VCaP (cell line): ENCODE measurements around the gene GJB3.
"Not testable (repeated sequence)": the region's sequence is repeated elsewhere in the genome, so short reads cannot be mapped to it uniquely, and the experiment has no call there.

Source experiments
- H3K27ac ChIP-seq: fragments of 450-650 bp; 2 replicates; pipeline ENCODE4 v1.5.1; 2017
- TF ChIP-seq, protein P1 (sequence below): fragments of 450-650 bp; conservative IDR thresholded peaks from 2 replicates; pipeline ENCODE4 v1.5.1; 2017; ENCODE audit warnings: mild to moderate bottlenecking, moderate library complexity

Gene GJB3

DNA sequence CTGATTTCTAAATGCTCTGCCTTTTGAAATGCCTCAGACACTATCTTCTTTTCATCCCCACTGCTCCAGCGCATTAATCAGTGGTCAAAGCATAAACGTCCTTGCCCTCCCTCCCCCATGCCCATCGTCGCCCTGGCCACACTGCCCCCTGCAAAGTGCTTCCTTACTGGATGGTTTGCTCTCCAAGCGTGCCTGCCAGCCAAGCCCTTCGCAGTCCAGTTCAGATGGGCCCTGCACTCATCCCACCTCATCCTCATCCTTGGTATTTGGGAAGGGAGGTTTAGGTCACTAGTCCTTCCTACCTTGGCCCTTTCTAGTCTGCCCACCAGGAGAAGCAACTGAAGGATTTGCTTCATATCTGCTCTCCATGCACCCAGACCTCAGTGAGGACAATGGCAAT, 14.9 kb downstream of the GJB3 start:
- H3K27ac ChIP-seq = no peak overlapping the region
- TF ChIP-seq, protein P1, sequence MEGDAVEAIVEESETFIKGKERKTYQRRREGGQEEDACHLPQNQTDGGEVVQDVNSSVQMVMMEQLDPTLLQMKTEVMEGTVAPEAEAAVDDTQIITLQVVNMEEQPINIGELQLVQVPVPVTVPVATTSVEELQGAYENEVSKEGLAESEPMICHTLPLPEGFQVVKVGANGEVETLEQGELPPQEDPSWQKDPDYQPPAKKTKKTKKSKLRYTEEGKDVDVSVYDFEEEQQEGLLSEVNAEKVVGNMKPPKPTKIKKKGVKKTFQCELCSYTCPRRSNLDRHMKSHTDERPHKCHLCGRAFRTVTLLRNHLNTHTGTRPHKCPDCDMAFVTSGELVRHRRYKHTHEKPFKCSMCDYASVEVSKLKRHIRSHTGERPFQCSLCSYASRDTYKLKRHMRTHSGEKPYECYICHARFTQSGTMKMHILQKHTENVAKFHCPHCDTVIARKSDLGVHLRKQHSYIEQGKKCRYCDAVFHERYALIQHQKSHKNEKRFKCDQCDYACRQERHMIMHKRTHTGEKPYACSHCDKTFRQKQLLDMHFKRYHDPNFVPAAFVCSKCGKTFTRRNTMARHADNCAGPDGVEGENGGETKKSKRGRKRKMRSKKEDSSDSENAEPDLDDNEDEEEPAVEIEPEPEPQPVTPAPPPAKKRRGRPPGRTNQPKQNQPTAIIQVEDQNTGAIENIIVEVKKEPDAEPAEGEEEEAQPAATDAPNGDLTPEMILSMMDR = no peak

DNA sequence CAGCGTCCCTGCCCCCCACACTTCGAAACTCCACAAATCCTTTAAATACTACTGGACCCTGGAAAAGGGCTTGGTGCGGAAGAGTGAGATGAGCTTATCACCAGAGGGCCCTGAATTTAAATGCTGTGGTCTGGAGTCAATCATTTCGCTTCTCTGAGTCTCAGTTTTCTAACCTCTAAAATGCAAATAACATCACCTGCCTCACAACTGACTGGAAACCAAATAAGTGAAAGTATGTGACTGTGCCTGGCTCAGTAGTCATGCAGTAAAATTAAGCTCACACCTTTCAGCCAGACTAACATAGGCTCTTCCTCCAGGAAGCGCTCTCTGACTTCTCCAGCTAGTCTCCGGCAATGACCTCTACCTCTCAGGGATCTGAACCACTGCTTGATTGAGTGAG, 16.0 kb downstream of the GJB3 start:
- TF ChIP-seq, protein P1 = no peak
- no peak overlapping the region for H3K27ac ChIP-seq

DNA sequence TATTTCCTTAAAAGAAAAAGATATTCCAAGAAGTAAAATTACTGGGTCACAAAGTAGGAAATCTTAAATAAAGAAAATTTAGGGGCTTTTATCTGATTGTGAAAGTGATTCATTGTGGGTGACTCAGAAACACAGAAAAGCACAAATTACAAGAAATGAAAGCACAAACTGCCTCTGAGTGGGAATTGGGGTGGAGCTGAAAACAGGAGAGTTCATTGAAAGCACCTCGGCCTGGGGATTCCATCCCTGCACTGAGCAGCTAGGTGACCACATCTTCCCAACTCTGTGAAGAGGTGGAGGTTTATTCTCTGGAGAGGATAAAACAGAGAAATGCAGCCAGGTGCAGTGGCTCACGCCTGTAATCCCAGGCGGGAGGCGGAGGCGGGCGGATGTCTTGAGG, 19.2 kb downstream of the GJB3 start:
- no peak overlapping the region for H3K27ac ChIP-seq
- TF ChIP-seq, protein P1 = no peak

DNA sequence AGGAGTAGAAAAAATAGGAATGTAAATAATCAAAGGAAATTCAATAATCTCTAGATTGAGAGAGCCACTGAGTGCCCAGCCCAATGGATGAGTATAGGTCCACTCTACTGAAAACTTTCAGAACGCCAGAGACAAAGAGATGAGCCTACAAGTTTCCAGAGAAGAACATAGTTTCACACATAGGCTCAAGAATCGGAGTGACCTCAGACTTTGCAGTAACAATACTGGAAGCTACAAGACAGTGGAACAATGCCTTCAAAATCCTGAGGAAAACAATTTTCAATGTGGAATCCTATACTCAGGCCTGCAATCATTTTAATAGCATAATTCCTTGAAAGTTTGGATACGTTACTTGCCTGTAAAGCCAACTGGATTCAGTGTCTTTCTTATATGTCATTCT, 22.8 kb downstream of the GJB3 start:
- TF ChIP-seq, protein P1 = no peak
- no peak overlapping the region for H3K27ac ChIP-seq

DNA sequence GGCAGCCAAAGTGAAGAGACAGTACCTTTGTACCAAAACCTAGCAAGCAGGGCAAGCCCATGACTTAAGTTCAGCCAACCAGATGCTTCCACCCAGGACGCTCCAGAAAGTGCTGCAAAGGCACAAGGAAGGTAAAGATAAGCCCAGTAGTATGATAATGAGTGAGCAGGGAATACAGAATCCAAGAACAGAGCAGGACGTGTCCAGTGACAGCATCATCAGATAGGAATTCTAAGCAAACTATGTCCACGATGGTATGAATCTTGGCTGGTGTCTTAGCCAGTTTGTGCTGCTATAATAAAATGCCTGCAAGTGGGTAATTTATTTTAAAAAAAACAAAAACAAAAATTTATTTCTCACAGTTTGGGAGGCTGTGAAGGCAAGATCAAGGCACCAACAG, 25.4 kb downstream of the GJB3 start:
- TF ChIP-seq, protein P1 = no peak
- no peak overlapping the region for H3K27ac ChIP-seq

DNA sequence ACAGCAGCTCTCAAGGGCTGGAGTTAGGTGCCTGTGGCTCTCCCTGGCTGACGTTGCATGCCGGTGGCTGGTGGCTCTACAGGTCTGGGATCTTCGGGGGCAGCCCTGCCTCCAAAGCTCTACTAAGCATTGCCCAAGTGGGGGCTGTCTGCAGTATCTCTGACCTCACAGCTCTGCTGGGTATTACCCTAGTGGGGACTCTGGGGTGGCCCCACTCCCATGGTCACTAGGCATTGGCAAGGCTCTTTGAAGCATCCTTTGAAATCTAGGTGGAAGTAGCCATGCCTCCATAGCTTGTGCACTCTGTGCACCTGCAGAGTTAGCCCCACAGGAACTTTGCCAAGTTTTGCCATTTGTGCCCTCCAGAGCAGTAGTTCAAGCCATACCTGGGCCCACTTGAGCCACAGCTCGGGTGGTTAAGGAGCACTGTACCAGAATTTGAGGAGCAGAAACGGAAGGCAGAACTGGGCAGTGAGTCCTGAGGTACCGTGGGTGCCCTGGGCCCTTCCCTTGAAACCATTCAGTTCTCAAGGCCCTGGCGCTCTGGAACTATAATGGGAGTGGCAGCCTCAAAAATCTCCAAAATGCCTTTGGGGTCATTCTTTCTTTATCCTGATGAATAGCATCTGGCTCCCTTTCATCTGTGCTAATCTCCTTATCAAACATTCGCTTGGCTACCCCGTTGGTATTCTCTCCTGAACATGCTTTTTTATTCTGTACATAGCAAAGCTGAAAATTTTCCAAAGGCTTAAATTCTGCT, 27.2 kb downstream of the GJB3 start:
- no peak overlapping the region for H3K27ac ChIP-seq
- TF ChIP-seq, protein P1 = no peak

DNA sequence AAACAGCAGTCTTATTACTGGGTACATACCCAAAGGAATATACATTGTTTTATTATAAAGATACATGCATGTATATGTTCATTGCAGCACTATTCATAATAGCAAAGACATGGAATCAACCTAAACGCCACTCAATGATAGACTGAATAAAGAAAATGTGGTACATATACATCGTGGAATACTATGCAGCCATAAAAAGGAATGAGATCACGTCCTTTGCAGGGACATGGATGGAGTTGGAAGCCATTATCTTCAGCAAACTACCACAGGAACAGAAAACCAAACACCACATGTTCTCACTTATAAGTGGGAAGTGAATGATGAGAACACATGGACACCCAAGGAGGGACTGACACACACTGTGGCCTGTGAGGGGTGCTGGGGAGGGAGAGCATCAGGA, 29.8 kb downstream of the GJB3 start:
- H3K27ac ChIP-seq = not testable (repeated sequence)

DNA sequence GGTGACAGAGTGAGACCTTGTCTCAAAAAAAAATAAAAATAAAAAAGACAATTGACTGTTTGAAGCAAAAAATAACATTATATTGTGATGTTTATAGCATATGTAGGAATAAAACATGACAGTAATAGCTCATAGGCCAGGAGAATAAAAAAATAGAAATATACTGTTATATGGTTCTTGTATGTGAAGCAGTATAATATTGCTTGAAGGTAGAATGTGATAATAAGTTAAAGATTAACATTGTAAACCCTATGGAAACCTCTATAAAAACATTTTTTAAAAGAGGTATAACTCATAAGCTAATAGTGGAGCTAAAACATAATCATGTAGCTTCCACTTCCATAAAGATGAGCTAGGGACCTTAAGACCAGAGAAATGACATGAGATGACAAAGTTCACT, 35.3 kb downstream of the GJB3 start:
- TF ChIP-seq, protein P1 = no peak
- H3K27ac ChIP-seq = peak overlapping the region; percentile 60
